Measurements from ENCODE around the gene MT2A.

GRCh38 chr16:56577300-56577625, 31.1 kb upstream of the MT2A start:
- TF ChIP-seq POLR2A (IDR thresholded peaks at IDR 0.05; ENCODE audit: low read depth) (no peak), CTCF (IDR thresholded peaks at IDR 0.05) (no peak)
